ENCODE measurements around the gene TMEM52. TPM values are rescaled to one million over a fixed set of nuclear protein-coding genes. Genes with fewer than 3 reads are reported as not detected.
A peak's percentile ranks its signal among the peaks of the same experiment; 100 is the strongest.

Gene TMEM52
- total RNA-seq, 1 experiment from 2014 or later = not detected

DNA sequence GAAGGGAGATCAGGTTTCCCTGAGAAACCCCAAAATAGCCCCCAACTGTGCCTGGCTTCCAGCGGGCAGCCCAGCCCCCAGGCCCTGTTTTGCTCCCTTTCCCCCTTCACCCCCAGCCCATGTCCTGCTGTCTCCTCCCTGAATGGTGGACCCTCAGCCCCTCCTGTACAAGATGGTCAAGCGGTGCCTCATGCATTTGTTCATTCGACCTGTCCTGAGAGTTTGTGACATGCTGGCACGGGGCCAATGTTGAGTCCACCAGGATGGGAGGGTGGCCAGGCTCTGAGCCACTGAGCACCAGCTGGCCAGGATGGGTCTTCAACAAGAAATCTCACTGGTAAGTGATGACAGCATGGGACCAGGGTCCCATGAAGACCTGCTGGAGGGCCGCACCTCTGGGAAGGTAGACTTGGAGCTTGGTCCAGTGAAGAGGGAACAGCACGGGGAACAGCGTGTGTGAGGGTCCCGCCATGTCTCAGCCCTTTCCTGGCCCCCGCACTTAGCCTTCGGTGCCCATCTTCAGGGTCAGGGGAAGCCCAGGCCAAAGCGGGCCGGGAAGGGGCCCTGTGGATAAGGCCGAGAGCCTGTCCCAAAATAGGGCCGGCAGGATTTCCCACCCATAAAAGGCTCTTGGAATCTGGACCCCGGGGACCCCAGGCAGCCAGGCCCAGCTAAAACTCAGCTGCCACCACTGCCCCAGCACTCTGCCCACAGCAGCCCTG lies 3.9 kb downstream of the TMEM52 start, which contains the start of gene CALML6:
TSS of gene CALML6 (plus strand) at position 290 of the 722 bp plus-strand sequence. CDS start at position 311, 21 bp downstream.
- DNase-seq (ENCODE audit: low read depth) = no peak

DNA sequence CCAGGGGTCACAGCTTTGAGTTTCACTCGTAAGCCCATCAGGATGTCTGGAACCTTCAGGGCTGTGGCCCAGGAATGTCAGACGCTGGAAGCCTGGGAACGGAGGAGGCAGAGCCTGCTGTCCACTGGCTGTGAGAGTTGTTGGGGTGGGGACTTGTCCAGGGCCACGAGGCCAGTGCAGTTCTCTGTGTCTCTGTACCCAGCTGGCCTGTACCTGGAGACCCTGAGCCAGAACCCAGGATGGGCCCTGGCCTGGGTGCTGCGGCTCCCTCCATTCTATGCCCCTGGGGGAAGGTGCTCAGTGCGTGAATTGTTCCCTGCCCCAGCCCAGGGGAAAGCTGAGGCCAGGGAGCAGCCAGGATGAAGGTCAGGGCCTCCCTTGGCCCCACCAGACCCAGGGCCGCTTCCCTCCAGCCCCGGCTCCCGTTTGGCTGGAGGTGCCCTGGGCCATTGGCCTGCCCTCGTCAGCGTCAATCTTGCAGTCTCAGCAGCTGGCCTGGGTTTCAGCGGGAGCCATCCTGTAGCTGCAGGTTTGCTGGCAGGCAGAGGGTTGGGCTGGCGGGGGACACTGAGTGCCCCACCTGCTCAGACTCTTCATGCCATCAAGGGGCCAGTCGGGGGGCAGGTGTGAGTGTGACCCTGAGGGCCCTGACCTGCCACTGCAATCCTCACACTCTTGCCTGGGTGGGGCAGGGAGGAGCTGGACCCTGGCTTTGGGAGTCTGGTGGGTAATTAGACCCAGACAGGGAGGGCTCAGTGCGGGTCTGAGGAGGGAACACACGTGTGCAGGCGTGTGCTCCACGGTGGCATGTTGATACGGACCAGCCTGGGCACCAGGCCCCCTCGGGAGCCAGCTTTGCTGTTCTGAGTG lies 4.7 kb downstream of the TMEM52 start:
- no peak for DNase-seq (ENCODE audit: low read depth)

DNA sequence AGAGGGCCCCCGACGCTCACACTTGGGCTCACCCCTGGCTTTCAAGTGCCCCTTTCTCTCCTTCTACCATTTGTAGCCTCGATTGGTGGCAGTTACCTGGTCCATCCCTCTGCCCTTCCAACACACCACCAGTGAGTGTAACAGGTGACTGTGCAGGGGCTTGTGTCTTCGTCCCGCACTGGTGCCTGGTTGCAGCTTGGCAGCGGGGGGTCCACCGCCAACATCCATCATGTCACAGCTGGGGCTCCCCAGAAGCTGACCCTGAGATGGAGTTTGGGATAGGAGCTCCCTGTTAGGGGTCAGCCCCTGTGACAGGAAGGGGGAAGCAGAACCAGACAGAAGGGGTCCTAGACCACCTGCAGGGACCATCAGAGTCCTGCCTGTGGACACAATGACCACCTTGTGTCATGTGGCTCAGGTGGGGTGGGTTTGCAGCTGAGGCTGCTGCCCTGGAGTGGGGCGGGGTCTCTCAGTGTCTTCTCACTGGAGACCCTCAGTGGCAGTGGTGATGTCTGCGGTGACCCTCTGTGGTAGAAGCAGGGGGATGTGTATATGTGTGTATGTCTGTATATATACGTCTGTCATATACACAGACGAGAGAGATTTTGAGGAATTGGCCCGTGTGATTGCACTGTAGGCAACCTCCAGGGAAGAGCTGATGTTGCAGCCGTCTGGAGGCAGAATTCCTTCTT lies 7.6 kb downstream of the TMEM52 start:
- no peak for DNase-seq (ENCODE audit: low read depth)

DNA sequence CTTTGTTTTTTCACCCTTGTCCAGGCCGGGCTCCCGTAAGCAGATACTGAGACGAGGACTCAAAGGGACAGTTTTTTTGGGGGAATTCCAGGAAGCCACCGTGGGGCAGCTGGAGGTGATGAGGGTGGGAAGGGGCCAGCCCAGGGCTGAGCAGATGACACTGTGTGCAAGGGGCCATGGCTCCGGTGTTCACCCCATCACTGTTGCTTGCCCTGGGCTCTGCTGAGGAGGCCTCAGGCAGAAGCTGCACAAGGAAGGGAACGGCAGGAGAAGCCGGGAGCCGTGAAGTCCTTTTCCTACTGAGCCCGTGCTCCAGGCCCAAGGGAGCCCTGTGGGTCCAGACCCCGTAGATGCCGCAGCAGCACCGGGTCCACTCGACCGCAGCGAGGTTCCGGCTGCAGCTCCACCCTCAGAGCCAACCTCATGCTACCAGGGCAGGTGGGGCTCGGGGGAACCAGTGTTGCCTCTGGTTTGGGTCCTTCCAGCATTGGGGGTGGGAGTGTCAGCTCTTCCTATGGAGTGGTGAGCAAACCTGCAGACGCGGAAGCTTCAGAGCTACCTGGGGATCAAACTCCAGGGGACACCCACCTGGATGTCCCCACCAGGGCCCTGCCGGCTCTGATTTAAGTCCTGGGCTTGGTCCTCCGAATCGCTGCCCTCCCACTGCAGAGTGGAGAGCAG lies 8.3 kb downstream of the TMEM52 start:
- no peak for DNase-seq (ENCODE audit: low read depth)

DNA sequence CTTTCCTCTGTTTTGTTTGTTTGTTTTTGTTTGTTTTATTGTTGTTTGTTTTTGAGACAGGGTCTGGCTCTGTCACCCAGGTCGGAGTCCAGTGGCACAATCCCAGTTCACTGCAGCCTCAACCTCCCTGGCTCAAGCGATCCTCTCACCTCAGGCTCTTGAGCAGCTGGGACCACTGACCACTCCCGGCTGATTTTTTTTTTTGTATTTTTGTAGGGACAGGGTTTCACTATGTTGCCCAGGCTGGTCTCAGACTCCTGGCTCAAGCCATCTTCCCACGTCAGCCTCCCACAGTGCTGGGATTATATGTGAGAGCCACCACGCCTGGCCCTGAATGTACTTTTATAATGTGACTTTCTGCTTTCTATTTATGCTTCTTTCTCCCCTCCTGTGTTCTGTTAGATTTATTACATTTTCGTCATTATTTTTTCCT lies 9.0 kb downstream of the TMEM52 start:
- no peak for DNase-seq (ENCODE audit: low read depth)

DNA sequence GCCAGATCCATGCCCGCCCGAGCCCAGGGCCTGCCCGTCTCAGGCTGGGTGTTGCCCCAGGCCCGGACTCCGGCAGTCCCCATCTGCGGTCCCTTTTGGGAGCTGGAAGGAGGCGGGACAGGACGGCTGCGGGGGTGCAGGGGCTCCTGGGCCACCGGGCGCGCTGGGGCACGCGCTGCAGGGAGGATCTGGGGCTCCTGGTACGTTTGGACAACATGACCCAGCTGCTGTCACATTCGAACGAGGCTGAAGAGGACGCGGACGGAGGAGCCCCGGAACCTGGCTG lies 10.6 kb downstream of the TMEM52 start:
- peak; percentile 29 for DNase-seq (ENCODE audit: low read depth)

DNA sequence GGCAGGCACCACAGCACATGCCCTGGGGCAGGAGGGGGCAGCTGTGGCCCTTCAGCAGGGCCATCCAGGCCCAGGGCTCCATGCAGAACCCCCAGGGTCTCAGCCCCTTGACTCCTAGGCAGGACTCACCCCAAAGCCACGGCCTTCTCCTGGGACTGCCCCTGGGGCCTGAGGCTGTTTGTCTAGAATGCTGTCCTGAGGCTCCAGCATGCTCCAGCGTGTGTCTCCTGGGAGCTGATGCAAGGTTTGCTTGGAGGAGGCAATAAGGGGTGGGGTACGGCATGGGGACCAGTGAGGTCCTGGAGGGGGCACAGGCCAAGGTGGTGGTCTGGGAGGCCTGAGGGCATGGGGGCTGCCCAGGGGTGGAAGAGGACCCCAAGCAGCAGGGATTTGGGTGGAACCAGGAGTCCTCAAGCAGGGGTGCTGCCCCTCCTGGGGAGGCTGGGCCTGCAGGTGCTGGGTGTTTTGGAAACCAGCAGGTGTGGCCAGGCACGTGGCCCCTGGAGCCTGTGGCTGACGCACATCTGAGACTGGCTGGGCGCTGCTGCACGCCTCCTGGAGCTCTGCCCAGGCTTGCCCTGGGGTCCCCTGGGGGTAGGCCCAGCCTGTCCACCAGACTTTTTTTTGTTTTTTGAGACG lies 11.9 kb downstream of the TMEM52 start:
- DNase-seq (ENCODE audit: low read depth) = no peak

DNA sequence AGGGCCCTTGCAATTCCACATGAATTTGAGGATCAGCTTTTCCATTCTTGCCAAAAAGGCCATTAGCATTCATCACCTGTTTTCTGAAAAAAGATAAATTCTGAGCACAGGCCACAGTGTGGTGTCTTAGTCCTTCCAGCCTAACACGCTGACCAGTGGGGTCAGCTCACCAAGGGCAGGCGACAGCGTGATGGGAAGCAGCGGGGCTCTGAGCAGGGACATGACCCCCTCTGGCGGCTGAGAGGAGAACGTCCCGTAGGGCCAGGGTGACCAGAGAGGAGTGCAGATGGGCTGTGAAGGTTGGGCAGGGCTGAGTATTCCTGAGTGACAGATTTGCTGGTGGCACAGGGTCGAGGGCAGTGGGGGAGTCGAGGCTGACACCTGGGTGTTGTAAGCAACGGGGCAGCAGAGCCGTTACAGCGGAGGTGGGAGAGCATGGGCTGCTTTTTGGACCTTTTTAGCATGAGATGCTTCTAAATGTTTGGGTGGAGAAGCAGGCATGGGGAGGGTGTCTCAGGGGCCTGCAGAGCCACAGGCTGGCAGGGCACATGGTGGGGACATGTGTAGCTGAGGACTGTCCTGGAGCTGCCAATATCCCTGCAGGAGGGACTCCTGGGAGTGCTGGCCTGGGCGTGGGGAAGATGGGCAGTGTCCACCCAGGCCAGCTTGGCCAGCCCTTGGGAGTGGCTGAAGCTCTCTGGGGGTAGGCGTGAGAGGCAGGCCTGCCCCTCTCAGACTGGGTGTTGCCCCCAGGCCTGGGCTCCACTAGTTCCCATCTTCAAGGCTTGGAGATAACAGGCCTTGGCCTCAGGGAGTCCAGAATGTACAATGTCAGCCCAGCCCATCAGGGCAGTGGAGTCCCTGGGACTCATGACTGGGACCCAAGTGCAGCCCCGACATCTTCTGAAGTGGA lies 12.6 kb downstream of the TMEM52 start:
- DNase-seq (ENCODE audit: low read depth) = peak; percentile 83

DNA sequence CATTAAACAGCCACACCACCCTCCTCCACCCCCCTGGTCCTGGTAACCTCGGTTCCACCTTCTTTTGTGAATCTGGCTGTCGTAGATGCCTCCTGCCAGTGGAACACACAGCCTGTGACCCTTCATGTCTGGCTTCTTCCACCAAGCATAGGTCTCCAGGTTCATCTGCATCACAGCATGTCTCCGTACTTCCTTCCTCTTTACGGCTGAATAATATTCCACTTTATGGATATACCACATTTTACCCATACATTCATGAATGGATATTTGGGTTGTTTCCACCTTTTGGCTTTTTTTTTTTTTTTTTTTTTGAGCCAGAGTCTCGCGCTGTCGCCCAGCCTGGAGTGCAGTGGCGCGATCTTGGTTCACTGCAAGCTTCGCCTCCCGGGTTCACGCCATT lies 15.9 kb downstream of the TMEM52 start:
- no peak for DNase-seq (ENCODE audit: low read depth)

DNA sequence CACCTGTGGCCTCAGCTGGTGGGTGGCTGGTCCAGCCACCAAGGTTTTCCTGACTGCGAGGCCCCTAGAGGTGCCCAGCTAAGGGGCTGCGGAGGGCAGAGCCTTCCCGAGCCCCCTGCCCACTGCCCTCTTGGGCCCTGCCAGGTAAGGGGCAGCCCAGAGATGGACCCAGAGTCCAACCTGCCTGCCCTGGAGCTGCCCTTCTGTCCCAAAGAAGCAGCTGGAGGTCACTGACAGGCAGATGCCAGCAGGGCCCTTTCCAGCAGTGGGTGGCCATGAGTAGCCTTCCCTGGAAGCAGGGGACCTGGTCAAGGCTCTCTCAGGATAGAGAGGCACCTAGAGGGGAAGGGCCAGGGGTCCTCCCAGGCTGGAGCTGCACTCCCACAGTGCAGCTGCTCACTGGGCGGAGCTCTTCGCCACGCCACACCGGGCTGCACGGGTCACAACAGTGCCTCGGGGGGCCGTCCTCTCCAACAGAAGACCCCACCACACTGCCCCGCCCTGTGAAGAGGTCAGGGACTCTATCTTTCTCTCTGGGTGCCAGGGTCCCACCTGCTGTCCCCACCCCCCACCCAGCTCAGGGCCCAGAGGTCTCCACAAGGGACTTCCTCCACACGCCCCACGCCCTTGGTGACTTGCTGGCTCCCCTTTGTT lies 17.3 kb downstream of the TMEM52 start:
- no peak for DNase-seq (ENCODE audit: low read depth)

DNA sequence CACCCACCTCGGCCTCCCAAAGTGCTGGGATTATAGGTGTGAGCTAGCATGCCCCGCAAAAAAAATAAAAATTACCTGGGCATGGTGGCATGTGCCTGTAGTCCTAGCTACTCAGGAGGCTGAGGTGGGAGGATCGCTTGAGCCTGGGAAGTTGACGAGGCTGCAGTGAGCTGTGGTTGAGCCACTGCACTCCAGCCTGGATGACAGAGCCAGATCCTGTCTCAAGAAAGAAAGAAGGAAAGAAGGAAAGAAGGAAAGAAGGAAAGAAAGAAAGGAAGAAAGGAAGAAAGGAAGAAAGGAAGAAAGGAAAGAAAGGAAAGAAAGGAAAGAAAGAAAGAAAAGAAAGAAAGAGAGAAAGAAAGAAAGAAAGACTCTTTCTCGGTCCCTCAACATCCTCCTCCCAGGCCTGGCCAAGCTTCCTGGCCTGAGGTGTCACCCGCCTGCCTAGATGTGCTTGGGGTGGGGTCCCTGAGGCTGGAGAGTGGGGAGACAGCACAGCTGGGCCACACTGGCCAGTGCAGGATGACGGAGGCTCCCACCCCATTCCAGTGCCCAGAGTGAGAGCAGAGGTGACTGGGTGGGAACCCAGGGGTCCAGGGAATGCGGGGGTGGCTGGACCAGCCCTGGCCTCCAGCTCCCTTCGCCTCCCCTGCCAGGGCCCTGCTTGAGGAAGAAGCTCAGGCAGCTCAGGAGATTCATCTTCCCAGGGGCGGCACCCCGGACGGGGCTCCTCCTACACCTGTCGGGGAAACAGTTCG lies 18.0 kb downstream of the TMEM52 start:
- no peak for DNase-seq (ENCODE audit: low read depth)

DNA sequence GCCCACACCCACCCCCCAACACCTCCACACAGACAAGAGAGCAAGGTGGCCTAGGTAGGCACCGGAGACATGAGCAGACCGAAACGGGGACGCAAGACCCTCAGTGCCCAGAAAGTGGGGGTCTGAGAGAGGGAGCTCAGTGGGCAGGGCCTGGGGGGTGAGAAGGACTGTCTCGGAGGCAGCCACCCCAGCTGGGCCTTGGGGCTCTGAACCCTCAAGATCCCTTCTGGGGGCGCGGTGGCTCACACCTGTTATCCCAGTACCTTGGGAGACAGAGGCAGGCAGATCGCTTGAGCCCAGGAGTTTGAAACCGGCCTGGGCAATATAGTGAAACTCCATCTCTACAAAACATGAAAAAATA lies 19.1 kb downstream of the TMEM52 start:
- DNase-seq (ENCODE audit: low read depth) = no peak

DNA sequence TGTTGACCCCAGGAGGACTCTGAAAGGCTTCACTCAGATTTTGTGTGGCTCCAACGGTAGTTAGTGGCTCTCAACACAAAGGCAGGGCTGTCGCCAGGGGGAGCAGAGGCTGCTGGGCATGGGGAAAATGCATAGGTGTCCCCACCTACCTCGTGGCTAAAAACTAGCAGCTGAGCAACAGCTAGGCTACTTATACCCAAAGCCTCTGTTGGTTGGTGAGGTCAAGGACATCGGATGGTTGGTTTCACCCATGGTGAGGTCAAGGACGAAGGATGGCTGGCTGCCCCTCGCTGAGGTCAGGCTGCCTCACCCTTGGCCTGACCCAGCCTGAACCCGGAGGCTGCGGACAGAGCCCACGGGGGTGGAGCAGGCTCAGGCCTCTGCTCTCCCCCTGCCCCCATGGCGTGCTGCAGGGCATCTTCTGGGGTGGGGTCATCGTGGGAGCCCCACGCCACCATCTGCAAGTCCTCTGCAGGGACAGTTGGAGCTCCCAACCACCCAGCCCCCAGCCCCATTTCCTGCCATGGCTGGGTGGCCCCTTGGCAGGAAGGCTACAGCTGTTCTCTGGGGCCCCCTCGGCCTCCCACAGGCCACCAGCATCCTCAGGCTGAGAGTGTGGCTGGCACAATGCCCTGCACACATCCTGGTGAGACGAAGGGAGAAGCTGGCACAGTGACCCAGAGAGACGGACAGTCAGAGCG lies 19.7 kb downstream of the TMEM52 start:
- no peak for DNase-seq (ENCODE audit: low read depth)

DNA sequence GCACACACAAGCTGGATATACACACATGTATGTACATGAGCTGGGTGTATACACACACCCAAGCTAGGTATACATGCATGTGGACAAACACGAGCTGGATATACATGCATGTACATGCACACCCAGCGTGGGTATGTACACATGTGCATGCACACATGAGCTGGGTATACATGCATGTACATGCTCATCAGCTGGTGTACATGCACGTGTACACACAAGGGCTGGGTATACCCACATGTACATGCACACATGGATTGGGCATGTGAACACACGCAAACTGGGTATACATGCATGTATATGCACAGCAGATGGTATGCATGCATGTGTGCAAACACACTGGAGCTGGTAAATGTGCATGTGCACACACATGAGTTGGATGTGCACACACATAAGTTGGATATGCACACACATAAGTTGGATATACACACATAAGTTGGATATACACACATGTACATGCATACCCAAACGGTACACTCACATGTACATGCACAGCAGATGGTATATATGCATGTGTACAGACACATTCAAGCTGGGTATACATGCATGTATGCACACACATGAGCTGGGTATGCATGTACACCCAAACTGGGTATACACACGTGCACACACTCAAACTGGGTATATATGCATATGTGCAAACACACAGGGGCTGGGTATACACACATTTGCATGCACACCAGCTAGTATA lies 20.7 kb downstream of the TMEM52 start:
- no peak for DNase-seq (ENCODE audit: low read depth)

DNA sequence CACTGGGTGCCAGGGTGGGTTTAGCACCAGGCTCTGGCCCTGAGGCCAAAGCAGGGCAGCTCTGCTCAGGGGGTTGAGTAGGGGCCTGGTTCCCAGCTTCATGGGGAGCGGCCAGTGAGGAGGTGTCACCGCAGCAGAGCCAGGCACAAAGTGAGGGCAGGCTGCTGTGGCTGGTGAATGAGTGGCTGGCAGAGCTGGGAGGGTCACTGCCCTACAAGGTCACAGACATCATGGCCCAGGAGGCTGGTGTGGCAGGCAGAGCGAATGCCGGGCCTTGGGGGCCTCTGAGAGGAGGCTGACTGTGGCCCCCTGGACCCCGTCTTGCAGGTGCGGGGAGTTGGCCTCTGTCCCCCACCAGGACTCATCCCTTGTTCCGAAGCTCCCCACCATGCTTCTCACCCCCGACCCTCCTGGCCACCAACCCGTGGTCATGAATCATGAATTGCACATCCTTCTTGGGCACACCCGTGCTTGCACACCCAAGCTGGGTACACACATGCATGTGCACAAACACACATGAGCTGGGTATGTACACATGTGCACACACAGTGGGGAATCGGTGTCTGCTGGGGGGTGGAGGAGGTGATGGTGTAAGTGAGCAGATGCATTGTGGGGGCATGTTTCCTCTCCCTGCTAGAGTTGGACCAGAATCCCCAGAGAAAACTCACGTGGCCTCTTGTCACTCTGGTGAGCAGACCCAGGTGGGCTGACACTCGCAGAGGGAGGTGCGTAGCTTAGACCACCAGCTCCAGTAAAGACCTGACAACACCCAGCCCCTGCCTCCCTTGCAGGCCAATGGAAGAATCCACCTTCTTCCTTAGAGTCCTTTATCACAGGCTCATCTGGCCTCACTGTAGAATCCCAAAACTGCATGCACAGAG lies 23.4 kb downstream of the TMEM52 start:
- DNase-seq (ENCODE audit: low read depth) = no peak

DNA sequence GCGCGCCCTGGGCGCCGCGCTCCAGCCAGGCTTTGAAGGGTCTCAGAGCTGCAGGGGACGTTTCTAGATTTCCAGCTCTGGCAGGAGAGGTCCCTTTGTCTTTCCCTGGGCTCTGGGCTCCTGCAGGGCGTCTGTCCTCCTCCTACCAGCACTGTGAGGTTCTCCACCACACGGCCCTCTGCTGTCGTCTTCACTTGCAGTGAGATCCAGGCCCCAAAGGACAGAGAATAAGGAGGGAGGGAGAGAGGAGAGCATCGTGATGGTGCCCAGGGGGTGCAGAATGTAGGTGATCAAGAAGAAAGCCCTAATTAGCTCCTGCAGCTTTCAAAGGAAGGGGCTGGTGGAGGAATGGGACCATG lies 24.0 kb downstream of the TMEM52 start:
- no peak for DNase-seq (ENCODE audit: low read depth)

All from M059J (cell line).